Upper lobe of right lung (tissue), 1 donor: ENCODE measurements around the gene TYK2. TPM values are rescaled to one million over a fixed set of nuclear protein-coding genes. Genes with fewer than 3 reads are reported as not detected.

ENCODE experiments used
- ATAC-seq: fragments of 200-7000 bp; cut with Tn5 transposase; one replicate; pipeline ENCODE4 v1.9.1; 2020; ENCODE audit warnings: mild to moderate bottlenecking, moderate library complexity
- DNase-seq: peaks from one replicate; pipeline ENCODE4 v3.0.0-alpha.2; 2020
- H3K27ac ChIP-seq: fragments of 200-600 bp; one replicate; pipeline ENCODE4 v1.8.0; 2022
- H3K27me3 ChIP-seq: fragments of 200-600 bp; one replicate; pipeline ENCODE4 v1.8.0; 2022; ENCODE audit warnings: mild to moderate bottlenecking
- H3K36me3 ChIP-seq: fragments of 200-600 bp; one replicate; pipeline ENCODE4 v1.8.0; 2022
- H3K4me1 ChIP-seq: fragments of 200-600 bp; one replicate; pipeline ENCODE4 v1.8.0; 2022
- H3K4me3 ChIP-seq: fragments of 200-600 bp; one replicate; pipeline ENCODE4 v1.8.0; 2022; ENCODE audit warnings: mild to moderate bottlenecking
- H3K9me3 ChIP-seq: fragments of 200-600 bp; one replicate; pipeline ENCODE4 v1.8.0; 2022
- CTCF ChIP-seq: fragments of 200-600 bp; IDR thresholded peaks from one replicate; pipeline ENCODE4 v1.8.0; 2022; ENCODE audit warnings: antibody characterized with exemption
- intact Hi-C: fragments of 100-400 bp; cut with DNase I; formaldehyde crosslinking; loops from one replicate; pipeline ENCODE4 v1.11.0; 2022
- total RNA-seq: library from RNA; stranded (reverse); fragmentation: NEBNext Ultra II Directional; extraction: Animal tissue kit (Norgen Biotek cat#: 25700); gene quantifications from one replicate; pipeline ENCODE4 v1.2.1, GENCODE V29; 2021
- donor health status: DM: no; HTN: yes; CAD: no; lungs with severe emphysema.

The TYK2 gene
- total RNA-seq, 1 donor from 2014 or later, result 140 TPM

GRCh38 chr19:10398819-10399218, 18.4 kb upstream of the TYK2 start:
- intact Hi-C loops, result no loop called here

DNA sequence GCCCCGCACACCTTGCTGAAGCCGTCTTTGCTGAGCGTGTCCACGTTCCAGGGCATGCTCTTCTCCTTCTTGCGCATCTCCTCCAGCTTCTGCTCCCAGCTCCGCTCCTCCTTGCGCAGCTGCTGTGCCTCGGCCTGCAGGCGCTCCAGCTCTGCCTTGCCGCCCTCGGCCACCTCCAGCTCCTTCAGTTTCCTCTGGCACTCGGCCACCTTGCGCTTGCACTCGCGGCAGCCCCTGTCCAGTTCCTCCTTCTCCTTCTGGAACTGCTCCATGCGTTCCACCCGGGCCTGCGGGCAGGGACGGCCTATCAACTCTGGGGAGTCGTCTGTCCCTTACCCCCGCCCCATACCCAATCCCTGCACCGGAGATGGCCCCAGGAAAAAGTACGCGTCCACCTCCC, 15.5 kb upstream of the TYK2 start:
- no peak for ATAC-seq
- intact Hi-C loops, result no loop called here
- no peak for TF ChIP-seq CTCF

More at GRCh38 chr19:10398819-10399218, 18.4 kb upstream of the TYK2 start:
- peaks cover 25% of the 10 kb centered on the region for H3K4me1 ChIP-seq
- ATAC-seq, result no peak
- H3K27me3 ChIP-seq, result no peaks in the 10 kb centered on the region
- TF ChIP-seq CTCF, result no peak
- peaks cover 37% of the 10 kb centered on the region for H3K36me3 ChIP-seq
- no peak for DNase-seq
- no peaks in the 10 kb centered on the region for H3K9me3 ChIP-seq
- H3K27ac ChIP-seq, result no peak overlapping the region
- no peak overlapping the region for H3K4me3 ChIP-seq

GRCh38 chr19:10395436-10395835, 15.1 kb upstream of the TYK2 start:
- TF ChIP-seq CTCF, result no peak
- ATAC-seq, result no peak
- intact Hi-C loops, result no loop called here
- Histone ChIP-seq H3K36me3 (peaks cover 66% of the 10 kb centered on the region), H3K4me3 (no peak overlapping the region), H3K9me3 (no peaks in the 10 kb centered on the region), H3K27ac (no peak overlapping the region), H3K27me3 (no peaks in the 10 kb centered on the region), H3K4me1 (peaks cover 3% of the 10 kb centered on the region)
- no peak for DNase-seq

More for the DNA sequence above, 15.5 kb upstream of the TYK2 start:
- H3K9me3 ChIP-seq, result no peaks in the 10 kb centered on the region
- no peak overlapping the region for H3K4me3 ChIP-seq
- no peak for DNase-seq
- no peak overlapping the region for H3K27ac ChIP-seq
- peaks cover 8% of the 10 kb centered on the region for H3K4me1 ChIP-seq
- no peaks in the 10 kb centered on the region for H3K27me3 ChIP-seq
- H3K36me3 ChIP-seq, result peaks cover 64% of the 10 kb centered on the region

DNA sequence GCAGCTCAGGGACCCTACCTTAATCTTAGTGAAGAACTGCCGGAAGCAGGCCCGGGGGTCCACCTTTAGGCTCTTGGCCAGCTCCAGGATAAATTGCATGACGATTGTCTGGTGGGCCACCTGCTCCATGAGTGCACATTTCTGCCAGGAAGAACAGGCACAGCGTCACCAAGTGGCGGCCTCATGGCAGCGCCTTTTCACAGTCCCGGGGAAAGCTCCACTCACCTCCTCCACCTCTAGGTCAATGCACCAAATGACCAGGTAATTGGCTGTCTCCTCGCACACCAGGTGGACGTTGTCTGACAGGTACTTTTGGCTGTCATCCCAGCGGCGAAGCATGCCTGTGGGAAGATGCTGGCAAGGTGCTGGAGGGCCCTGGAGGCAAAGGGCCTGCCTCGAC, 14.6 kb upstream of the TYK2 start:
- no peak for DNase-seq
- Histone ChIP-seq H3K27me3 (no peaks in the 10 kb centered on the region), H3K27ac (no peak overlapping the region), H3K4me1 (no peaks in the 10 kb centered on the region), H3K4me3 (no peak overlapping the region), H3K36me3 (peaks cover 66% of the 10 kb centered on the region), H3K9me3 (no peaks in the 10 kb centered on the region)
- intact Hi-C loops, result no loop called here
- ATAC-seq, result no peak
- no peak for TF ChIP-seq CTCF

GRCh38 chr19:10393137-10393536, 12.8 kb upstream of the TYK2 start:
- no peak for ATAC-seq
- H3K4me1 ChIP-seq, result no peaks in the 10 kb centered on the region
- TF ChIP-seq CTCF, result no peak
- intact Hi-C loops, result no loop called here
- H3K27ac ChIP-seq, result no peak overlapping the region
- peaks cover 56% of the 10 kb centered on the region for H3K36me3 ChIP-seq
- DNase-seq, result no peak
- H3K4me3 ChIP-seq, result no peak overlapping the region
- H3K9me3 ChIP-seq, result no peaks in the 10 kb centered on the region
- H3K27me3 ChIP-seq, result no peaks in the 10 kb centered on the region

DNA sequence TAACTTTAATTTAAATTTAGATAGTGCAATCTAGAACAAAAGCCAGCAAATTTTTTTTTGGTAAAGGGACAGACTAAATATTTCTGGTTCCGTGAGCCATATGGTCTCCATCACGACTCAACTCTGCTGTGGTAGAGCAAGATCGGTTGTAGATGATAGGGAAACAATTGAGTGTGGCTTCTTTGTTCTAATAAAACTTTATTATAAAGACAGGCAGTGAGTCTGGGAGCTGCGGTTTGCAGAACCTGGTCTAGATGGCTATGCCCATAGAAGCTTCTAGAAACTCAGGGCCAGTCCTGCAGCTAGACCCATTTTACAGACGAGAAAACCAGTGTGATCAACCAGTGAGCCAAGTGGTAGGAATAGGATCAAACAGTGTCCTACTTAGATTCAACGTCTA, 11.7 kb upstream of the TYK2 start:
- DNase-seq (no peak), ATAC-seq (no peak)
- intact Hi-C loops, result no loop called here
- no peak for TF ChIP-seq CTCF
- no peaks in the 10 kb centered on the region for H3K4me1 ChIP-seq
- no peaks in the 10 kb centered on the region for H3K9me3 ChIP-seq
- no peaks in the 10 kb centered on the region for H3K27me3 ChIP-seq
- H3K27ac ChIP-seq, result no peak overlapping the region
- H3K36me3 ChIP-seq, result peaks cover 51% of the 10 kb centered on the region
- H3K4me3 ChIP-seq, result no peak overlapping the region
